ENCODE results near the gene RUNX2. TPM values are rescaled to one million over a fixed set of nuclear protein-coding genes. Genes with fewer than 3 reads are reported as not detected.

RUNX2 gene
- total and polyA plus RNA-seq, 8 donors: 0.80 to 18.7 (median 2.7) TPM; not detected in 1

DNA sequence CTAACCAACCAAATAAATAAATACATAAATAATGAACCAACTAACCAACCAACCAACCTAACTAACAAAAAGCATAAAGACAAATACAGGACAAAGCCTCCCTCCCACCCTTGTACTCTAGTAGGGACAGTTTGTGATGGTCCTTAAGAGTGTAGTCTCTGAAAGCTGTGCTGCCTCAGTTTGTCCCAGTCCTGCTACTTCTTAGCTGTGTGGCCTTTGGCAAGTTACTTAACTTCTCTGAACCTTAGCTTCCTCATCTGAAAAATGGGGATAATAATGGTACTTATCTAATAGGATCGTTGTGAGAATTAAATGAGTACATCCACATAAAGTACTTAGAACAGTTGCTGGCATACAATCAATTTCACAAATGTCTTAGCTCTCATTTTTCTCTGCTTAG, 282.2 kb downstream of the RUNX2 start:
- Histone ChIP-seq H3K4me1 (peaks cover 0 to 17% (median 8%) of the 10 kb centered on the region in 4 donors), H3K4me3 (no peak overlapping the region), H3K9me3 (no peaks in the 10 kb centered on the region), H3K36me3 (no peaks in the 10 kb centered on the region), H3K27ac (peak overlapping the region in 3 of 5 donors; percentile 69 to 80 (median 71)), H3K27me3 (no peaks in the 10 kb centered on the region)
- TF ChIP-seq POLR2AphosphoS5 (IDR thresholded peaks at IDR 0.05) (no peak), POLR2A (IDR thresholded peaks at IDR 0.05) (no peak), EP300 (IDR thresholded peaks at IDR 0.05) (no peak)
- TF ChIP-seq, protein P1, sequence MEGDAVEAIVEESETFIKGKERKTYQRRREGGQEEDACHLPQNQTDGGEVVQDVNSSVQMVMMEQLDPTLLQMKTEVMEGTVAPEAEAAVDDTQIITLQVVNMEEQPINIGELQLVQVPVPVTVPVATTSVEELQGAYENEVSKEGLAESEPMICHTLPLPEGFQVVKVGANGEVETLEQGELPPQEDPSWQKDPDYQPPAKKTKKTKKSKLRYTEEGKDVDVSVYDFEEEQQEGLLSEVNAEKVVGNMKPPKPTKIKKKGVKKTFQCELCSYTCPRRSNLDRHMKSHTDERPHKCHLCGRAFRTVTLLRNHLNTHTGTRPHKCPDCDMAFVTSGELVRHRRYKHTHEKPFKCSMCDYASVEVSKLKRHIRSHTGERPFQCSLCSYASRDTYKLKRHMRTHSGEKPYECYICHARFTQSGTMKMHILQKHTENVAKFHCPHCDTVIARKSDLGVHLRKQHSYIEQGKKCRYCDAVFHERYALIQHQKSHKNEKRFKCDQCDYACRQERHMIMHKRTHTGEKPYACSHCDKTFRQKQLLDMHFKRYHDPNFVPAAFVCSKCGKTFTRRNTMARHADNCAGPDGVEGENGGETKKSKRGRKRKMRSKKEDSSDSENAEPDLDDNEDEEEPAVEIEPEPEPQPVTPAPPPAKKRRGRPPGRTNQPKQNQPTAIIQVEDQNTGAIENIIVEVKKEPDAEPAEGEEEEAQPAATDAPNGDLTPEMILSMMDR (IDR thresholded peaks at IDR 0.05): no peak
- intact Hi-C loops (cut with DNase I; ENCODE audit: low total_unique reads): no loop called here
- WGBS, 5 donors: 22 to 57% (median 40%) methylated on average over 1 of the region's 1 CpG
- DNase-seq: no peak

GRCh38 chr6:45610832-45611231, 282.7 kb downstream of the RUNX2 start:
- no peak overlapping the region for H3K4me3 ChIP-seq
- DNase-seq: no peak
- H3K9me3 ChIP-seq: no peaks in the 10 kb centered on the region
- intact Hi-C loops (cut with DNase I; ENCODE audit: low total_unique reads): no loop called here
- H3K36me3 ChIP-seq: no peaks in the 10 kb centered on the region
- TF ChIP-seq POLR2A (IDR thresholded peaks at IDR 0.05) (no peak), EP300 (IDR thresholded peaks at IDR 0.05) (no peak), POLR2AphosphoS5 (IDR thresholded peaks at IDR 0.05) (no peak)
- TF ChIP-seq, protein P1 (IDR thresholded peaks at IDR 0.05): no peak
- no peaks in the 10 kb centered on the region for H3K27me3 ChIP-seq
- WGBS, 5 donors: 28 to 51% (median 46%) methylated on average over 2 of the region's 2 CpGs
- peaks cover 0 to 17% (median 8%) of the 10 kb centered on the region in 4 donors for H3K4me1 ChIP-seq
- peak overlapping the region in 4 of 5 donors; percentile 18 to 80 (median 70) for H3K27ac ChIP-seq

DNA sequence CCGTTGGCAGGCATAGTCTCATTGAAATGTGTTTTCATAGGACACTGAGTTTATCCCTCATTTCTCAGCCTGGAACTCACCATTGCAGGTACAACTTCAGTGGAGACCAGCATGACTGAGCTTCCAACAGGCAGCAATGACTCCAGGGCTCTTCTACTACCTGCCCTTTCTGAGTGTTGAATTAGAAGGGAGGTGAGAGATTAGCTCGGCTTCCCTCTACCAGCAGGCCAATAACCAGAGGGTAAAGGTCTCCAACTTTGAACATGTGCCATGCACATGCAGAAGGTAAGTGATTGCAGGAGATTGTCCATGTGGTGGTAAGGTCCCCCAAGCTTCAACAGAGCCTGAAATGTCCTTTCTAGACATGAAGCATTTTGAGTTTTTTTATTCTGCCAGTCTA, 283.4 kb downstream of the RUNX2 start:
- Histone ChIP-seq H3K27ac (peak overlapping the region in 4 of 5 donors; percentile 18 to 80 (median 70)), H3K27me3 (no peaks in the 10 kb centered on the region), H3K9me3 (no peaks in the 10 kb centered on the region), H3K4me3 (no peak overlapping the region), H3K4me1 (peaks cover 0 to 17% (median 8%) of the 10 kb centered on the region in 4 donors), H3K36me3 (no peaks in the 10 kb centered on the region)
- TF ChIP-seq EP300 (IDR thresholded peaks at IDR 0.05): no peak
- TF ChIP-seq, protein P1 (IDR thresholded peaks at IDR 0.05): no peak
- peak in 1 of 3 donors; percentile 13 for TF ChIP-seq POLR2AphosphoS5 (IDR thresholded peaks at IDR 0.05)
- TF ChIP-seq POLR2A (IDR thresholded peaks at IDR 0.05): no peak
- intact Hi-C loops (cut with DNase I; ENCODE audit: low total_unique reads): no loop called here
- 37 to 65% (median 45%) methylated on average over 2 of the region's 2 CpGs for WGBS, 5 donors
- no peak for DNase-seq

GRCh38 chr6:45613656-45614055, 285.5 kb downstream of the RUNX2 start:
- no peak for TF ChIP-seq EP300 (IDR thresholded peaks at IDR 0.05)
- TF ChIP-seq POLR2AphosphoS5 (IDR thresholded peaks at IDR 0.05): peak in 1 of 3 donors; percentile 7
- Histone ChIP-seq H3K27me3 (no peaks in the 10 kb centered on the region), H3K4me3 (no peak overlapping the region), H3K36me3 (no peaks in the 10 kb centered on the region), H3K9me3 (no peaks in the 10 kb centered on the region), H3K27ac (no peak overlapping the region), H3K4me1 (peaks cover 0 to 13% (median 3%) of the 10 kb centered on the region in 4 donors)
- 58 to 79% (median 69%) methylated on average over 9 of the region's 9 CpGs for WGBS, 5 donors
- intact Hi-C loops (cut with DNase I; ENCODE audit: low total_unique reads): no loop called here
- peak in 1 of 2 donors; percentile 77 for DNase-seq

GRCh38 chr6:45614488-45615285, 286.6 kb downstream of the RUNX2 start:
- intact Hi-C loops (cut with DNase I; ENCODE audit: low total_unique reads): no loop called here
- no peak for TF ChIP-seq POLR2AphosphoS5 (IDR thresholded peaks at IDR 0.05)
- no peak for TF ChIP-seq POLR2A (IDR thresholded peaks at IDR 0.05)
- TF ChIP-seq EP300 (IDR thresholded peaks at IDR 0.05): no peak
- Histone ChIP-seq H3K36me3 (no peaks in the 10 kb centered on the region), H3K4me3 (no peak overlapping the region), H3K27me3 (no peaks in the 10 kb centered on the region), H3K27ac (no peak overlapping the region), H3K9me3 (no peaks in the 10 kb centered on the region), H3K4me1 (peaks cover 0 to 8% (median 3%) of the 10 kb centered on the region in 4 donors)
- no peak for DNase-seq
- 75 to 87% (median 85%) methylated on average over 4 of the region's 4 CpGs for WGBS, 5 donors

Measured in stomach (tissue), 9 donors.